HepG2 (cell line): Measurements from ENCODE around the gene ZNF512B. TPM values are rescaled to one million over a fixed set of nuclear protein-coding genes. Genes with fewer than 3 reads are reported as not detected.

ENCODE experiments used
- ATF1 ChIP-seq: IDR thresholded peaks from 2 replicates; pipeline ENCODE4 v1.6.1; 2016; ENCODE audit warnings: mild to moderate bottlenecking, control low read depth
- IKZF4 ChIP-seq: sonication (generic); formaldehyde crosslinking; IDR thresholded peaks from 2 replicates; pipeline ENCODE4 v1.5.1; 2020; ENCODE audit warnings: borderline replicate concordance, mild to moderate bottlenecking, low read depth, missing genetic modification reagents; ENCODE audit errors: not compliant biosample characterization
- MED8 ChIP-seq: sonication (generic); formaldehyde crosslinking; IDR thresholded peaks from 2 replicates; pipeline ENCODE4 v1.8.1; 2023; ENCODE audit warnings: mild to moderate bottlenecking, missing genetic modification reagents; ENCODE audit not compliant: insufficient replicate concordance
- MEIS1 ChIP-seq: sonication (generic); formaldehyde crosslinking; IDR thresholded peaks from 2 replicates; pipeline ENCODE4 v1.9.0; 2021; ENCODE audit warnings: mild to moderate bottlenecking, missing genetic modification reagents, moderate library complexity, borderline replicate concordance
- NR1H2 ChIP-seq: sonication (generic); formaldehyde crosslinking; IDR thresholded peaks from 2 replicates; pipeline ENCODE4 v1.8.1; 2022; ENCODE audit warnings: low read depth, missing genetic modification reagents, borderline replicate concordance
- SATB2 ChIP-seq: sonication (generic); formaldehyde crosslinking; IDR thresholded peaks from 2 replicates; pipeline ENCODE4 v1.5.0; 2020; ENCODE audit warnings: missing genetic modification reagents
- ZSCAN25 ChIP-seq: sonication (generic); formaldehyde crosslinking; IDR thresholded peaks from 2 replicates; pipeline ENCODE4 v1.8.0; 2022; ENCODE audit warnings: mild to moderate bottlenecking, missing genetic modification reagents
- ZSCAN9 ChIP-seq: IDR thresholded peaks from 2 replicates; pipeline ENCODE4 v1.6.1; 2016; ENCODE audit warnings: borderline replicate concordance
- polyA plus RNA-seq, 8 experiments: library from polyadenylated mRNA; depleted of rRNA in 3 of 8; stranded (reverse) in 7 of 8; unstranded in 1 of 8; fragments of >200 nt; fragmentation: Illumina TruSeq in 4 of 8; extraction: Trizol in 4 of 8; gene quantifications; 2 replicates each; pipeline versions ENCODE4 v1.2.1 to v1.2.3, GENCODE V29; 2011 to 2016; ENCODE audit warnings: low read depth in 4 of 8, missing spikeins in 1 of 8, mixed read lengths in 1 of 8; ENCODE audit not compliant: insufficient read depth in 1 of 8
- total RNA-seq, 5 experiments: library from RNA; depleted of rRNA; stranded (reverse); fragments of >200 nt; fragmentation: Illumina TruSeq; extraction: Trizol; gene quantifications; 2 replicates each; pipeline ENCODE4 v1.2.3, GENCODE V29; 2016; ENCODE audit warnings: low read depth in 1 of 5
- TF ChIP-seq, protein P1 (sequence below): sonication (generic); formaldehyde crosslinking; IDR thresholded peaks from 2 replicates; pipeline ENCODE4 v1.4.0; 2020; ENCODE audit warnings: missing genetic modification reagents
- TF ChIP-seq, protein P2 (sequence below): sonication (generic); formaldehyde crosslinking; IDR thresholded peaks from 2 replicates; pipeline ENCODE4 v1.4.0; 2020; ENCODE audit warnings: missing genetic modification reagents
- TF ChIP-seq, protein P3 (sequence below): IDR thresholded peaks from 2 replicates; pipeline ENCODE4 v1.6.1; 2016; ENCODE audit warnings: missing compliant biosample characterization, missing genetic modification reagents, borderline replicate concordance
- TF ChIP-seq, protein P4 (sequence below): sonication (generic); formaldehyde crosslinking; IDR thresholded peaks from 2 replicates; pipeline ENCODE4 v1.5.0; 2020; ENCODE audit warnings: mild to moderate bottlenecking, missing genetic modification reagents, moderate library complexity
- TF ChIP-seq, protein P5 (sequence below): IDR thresholded peaks from 2 replicates; pipeline ENCODE4 v1.6.1; 2016; ENCODE audit warnings: mild to moderate bottlenecking, missing biosample characterization, missing genetic modification reagents

Gene ZNF512B
- total and polyA plus RNA-seq, 2 of the 13 experiments (the other 11 are each of a cell fraction or from before 2014, with no cell fraction given): 11.5 to 30.6 TPM

DNA sequence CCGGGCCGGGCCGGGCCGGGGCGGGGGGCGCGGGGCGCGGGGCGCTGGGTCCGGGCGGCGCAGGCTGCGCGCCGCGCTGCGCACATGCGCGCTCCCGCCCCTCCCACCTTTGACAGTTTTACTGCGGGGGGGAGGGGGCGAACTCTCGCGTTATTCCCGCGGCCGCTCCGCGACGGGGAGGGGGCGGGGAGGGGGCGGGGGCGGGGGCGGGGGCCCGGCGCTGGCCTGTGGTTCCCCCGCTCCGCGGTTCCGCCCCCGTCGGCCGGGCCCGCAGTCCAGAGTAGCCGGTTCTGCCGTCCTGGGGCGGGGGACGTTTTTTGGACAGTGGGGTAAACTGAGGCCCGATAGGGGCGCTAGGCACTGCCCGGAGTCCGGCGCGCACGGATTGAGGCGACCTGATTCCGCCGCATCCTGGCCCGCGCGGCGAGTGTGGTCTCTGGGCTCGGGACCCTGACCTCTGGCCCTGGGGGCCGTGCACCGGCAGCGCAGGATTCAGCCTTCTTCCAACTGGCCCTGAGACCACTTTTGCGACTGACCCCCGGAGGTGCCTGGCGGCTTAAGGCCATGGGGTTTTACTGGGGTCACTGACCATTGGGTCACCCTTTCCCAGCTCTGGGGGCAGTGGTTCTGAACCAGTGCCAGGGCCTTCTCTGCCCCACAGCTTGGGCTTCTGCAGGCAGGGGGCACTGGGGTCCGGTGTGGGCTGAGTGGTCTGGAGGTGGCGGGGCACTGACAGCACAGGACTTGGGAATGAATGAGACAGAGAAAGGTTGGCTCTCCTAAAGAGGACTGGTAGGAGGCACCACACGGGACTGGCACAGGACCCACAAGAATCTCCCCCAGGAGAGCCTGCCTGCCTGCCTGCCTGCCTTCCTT lies at the start of gene ZNF512B (continued):
- TF ChIP-seq MEIS1 (CRISPR knock-in tag): peak; percentile 72; the same call in 1 of the 2 replicates
- TF ChIP-seq ATF1 (CRISPR knock-in tag): no peak
- TF ChIP-seq SATB2 (CRISPR knock-in tag): no peak
- peak; percentile 60 for TF ChIP-seq IKZF4 (CRISPR knock-in tag)
- TF ChIP-seq, protein P1, sequence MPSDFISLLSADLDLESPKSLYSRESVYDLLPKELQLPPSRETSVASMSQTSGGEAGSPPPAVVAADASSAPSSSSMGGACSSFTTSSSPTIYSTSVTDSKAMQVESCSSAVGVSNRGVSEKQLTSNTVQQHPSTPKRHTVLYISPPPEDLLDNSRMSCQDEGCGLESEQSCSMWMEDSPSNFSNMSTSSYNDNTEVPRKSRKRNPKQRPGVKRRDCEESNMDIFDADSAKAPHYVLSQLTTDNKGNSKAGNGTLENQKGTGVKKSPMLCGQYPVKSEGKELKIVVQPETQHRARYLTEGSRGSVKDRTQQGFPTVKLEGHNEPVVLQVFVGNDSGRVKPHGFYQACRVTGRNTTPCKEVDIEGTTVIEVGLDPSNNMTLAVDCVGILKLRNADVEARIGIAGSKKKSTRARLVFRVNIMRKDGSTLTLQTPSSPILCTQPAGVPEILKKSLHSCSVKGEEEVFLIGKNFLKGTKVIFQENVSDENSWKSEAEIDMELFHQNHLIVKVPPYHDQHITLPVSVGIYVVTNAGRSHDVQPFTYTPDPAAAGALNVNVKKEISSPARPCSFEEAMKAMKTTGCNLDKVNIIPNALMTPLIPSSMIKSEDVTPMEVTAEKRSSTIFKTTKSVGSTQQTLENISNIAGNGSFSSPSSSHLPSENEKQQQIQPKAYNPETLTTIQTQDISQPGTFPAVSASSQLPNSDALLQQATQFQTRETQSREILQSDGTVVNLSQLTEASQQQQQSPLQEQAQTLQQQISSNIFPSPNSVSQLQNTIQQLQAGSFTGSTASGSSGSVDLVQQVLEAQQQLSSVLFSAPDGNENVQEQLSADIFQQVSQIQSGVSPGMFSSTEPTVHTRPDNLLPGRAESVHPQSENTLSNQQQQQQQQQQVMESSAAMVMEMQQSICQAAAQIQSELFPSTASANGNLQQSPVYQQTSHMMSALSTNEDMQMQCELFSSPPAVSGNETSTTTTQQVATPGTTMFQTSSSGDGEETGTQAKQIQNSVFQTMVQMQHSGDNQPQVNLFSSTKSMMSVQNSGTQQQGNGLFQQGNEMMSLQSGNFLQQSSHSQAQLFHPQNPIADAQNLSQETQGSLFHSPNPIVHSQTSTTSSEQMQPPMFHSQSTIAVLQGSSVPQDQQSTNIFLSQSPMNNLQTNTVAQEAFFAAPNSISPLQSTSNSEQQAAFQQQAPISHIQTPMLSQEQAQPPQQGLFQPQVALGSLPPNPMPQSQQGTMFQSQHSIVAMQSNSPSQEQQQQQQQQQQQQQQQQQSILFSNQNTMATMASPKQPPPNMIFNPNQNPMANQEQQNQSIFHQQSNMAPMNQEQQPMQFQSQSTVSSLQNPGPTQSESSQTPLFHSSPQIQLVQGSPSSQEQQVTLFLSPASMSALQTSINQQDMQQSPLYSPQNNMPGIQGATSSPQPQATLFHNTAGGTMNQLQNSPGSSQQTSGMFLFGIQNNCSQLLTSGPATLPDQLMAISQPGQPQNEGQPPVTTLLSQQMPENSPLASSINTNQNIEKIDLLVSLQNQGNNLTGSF (CRISPR knock-in tag): no peak
- no peak for TF ChIP-seq NR1H2 (CRISPR knock-in tag)
- TF ChIP-seq, protein P2, sequence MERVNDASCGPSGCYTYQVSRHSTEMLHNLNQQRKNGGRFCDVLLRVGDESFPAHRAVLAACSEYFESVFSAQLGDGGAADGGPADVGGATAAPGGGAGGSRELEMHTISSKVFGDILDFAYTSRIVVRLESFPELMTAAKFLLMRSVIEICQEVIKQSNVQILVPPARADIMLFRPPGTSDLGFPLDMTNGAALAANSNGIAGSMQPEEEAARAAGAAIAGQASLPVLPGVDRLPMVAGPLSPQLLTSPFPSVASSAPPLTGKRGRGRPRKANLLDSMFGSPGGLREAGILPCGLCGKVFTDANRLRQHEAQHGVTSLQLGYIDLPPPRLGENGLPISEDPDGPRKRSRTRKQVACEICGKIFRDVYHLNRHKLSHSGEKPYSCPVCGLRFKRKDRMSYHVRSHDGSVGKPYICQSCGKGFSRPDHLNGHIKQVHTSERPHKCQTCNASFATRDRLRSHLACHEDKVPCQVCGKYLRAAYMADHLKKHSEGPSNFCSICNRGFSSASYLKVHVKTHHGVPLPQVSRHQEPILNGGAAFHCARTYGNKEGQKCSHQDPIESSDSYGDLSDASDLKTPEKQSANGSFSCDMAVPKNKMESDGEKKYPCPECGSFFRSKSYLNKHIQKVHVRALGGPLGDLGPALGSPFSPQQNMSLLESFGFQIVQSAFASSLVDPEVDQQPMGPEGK: peak; percentile 92
- TF ChIP-seq ZSCAN9 (CRISPR knock-in tag): no peak
- TF ChIP-seq, protein P3, sequence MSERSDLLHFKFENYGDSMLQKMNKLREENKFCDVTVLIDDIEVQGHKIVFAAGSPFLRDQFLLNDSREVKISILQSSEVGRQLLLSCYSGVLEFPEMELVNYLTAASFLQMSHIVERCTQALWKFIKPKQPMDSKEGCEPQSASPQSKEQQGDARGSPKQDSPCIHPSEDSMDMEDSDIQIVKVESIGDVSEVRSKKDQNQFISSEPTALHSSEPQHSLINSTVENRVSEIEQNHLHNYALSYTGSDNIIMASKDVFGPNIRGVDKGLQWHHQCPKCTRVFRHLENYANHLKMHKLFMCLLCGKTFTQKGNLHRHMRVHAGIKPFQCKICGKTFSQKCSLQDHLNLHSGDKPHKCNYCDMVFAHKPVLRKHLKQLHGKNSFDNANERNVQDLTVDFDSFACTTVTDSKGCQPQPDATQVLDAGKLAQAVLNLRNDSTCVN (CRISPR knock-in tag): no peak
- no peak for TF ChIP-seq ZSCAN25 (CRISPR knock-in tag)
- TF ChIP-seq MED8 (CRISPR knock-in tag): no peak
- TF ChIP-seq, protein P4, sequence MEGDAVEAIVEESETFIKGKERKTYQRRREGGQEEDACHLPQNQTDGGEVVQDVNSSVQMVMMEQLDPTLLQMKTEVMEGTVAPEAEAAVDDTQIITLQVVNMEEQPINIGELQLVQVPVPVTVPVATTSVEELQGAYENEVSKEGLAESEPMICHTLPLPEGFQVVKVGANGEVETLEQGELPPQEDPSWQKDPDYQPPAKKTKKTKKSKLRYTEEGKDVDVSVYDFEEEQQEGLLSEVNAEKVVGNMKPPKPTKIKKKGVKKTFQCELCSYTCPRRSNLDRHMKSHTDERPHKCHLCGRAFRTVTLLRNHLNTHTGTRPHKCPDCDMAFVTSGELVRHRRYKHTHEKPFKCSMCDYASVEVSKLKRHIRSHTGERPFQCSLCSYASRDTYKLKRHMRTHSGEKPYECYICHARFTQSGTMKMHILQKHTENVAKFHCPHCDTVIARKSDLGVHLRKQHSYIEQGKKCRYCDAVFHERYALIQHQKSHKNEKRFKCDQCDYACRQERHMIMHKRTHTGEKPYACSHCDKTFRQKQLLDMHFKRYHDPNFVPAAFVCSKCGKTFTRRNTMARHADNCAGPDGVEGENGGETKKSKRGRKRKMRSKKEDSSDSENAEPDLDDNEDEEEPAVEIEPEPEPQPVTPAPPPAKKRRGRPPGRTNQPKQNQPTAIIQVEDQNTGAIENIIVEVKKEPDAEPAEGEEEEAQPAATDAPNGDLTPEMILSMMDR (CRISPR knock-in tag): no peak; the same call in 1 of the 2 replicates
- TF ChIP-seq, protein P5, sequence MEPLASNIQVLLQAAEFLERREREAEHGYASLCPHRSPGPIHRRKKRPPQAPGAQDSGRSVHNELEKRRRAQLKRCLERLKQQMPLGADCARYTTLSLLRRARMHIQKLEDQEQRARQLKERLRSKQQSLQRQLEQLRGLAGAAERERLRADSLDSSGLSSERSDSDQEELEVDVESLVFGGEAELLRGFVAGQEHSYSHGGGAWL: peak; percentile 63; the same call in 1 of the 2 replicates
